Uterus (tissue), 4 donors: ENCODE results near the gene FEM1C. TPM values are rescaled to one million over a fixed set of nuclear protein-coding genes. Genes with fewer than 3 reads are reported as not detected.
"Not testable (repeated sequence)": the region's sequence is repeated elsewhere in the genome, so short reads cannot be mapped to it uniquely, and the experiment has no call there.

Source experiments
- DNase-seq, 2 donors: peaks; one replicate each; pipeline ENCODE4 v3.0.0-alpha.2; 2019 to 2020
- H3K27ac ChIP-seq, 2 donors: fragments of 200-600 bp; sonication (generic); 1 replicate in 1 of 2; 2 replicates in 1 of 2; pipeline ENCODE4 v1.5.1; 2016 to 2018
- H3K27me3 ChIP-seq, 2 donors: fragments of 200-600 bp; sonication (generic); one replicate each; pipeline ENCODE4 v1.5.1; 2018 to 2019; ENCODE audit warnings: control low read depth in 1 of 2
- H3K36me3 ChIP-seq, 2 donors: fragments of 200-600 bp; sonication (generic); one replicate each; pipeline ENCODE4 v1.5.1; 2019; ENCODE audit warnings: control low read depth in 1 of 2
- H3K4me1 ChIP-seq, 2 donors: fragments of 200-600 bp; sonication (generic); one replicate each; pipeline ENCODE4 v1.5.1; 2018 to 2019; ENCODE audit warnings: control low read depth in 1 of 2
- H3K4me3 ChIP-seq, 2 donors: fragments of 200-600 bp; sonication (generic); 1 replicate in 1 of 2; 2 replicates in 1 of 2; pipeline ENCODE4 v1.5.1; 2018 to 2019; ENCODE audit warnings: mild to moderate bottlenecking in 1 of 2
- H3K9me3 ChIP-seq, 2 donors: fragments of 200-600 bp; sonication (generic); one replicate each; pipeline ENCODE4 v1.5.1; 2019; ENCODE audit warnings: control low read depth in 1 of 2
- CTCF ChIP-seq, 4 experiments: fragments of 200-600 bp in 2 of 4; fragments of 450-650 bp in 2 of 4; sonication (generic) in 2 of 4; IDR thresholded peaks; one replicate each; pipeline ENCODE4 v1.5.1; 2016 to 2019; ENCODE audit warnings: antibody characterized with exemption in 4 of 4, mild to moderate bottlenecking in 2 of 4, moderate library complexity in 1 of 4
- POLR2A ChIP-seq, 2 donors: fragments of 450-650 bp; IDR thresholded peaks; one replicate each; pipeline ENCODE4 v1.6.1; 2016; ENCODE audit warnings: antibody characterized with exemption in 2 of 2, mild to moderate bottlenecking in 1 of 2, moderate library complexity in 1 of 2
- intact Hi-C: fragments of 100-400 bp; cut with DNase I; formaldehyde crosslinking; loops from one replicate; pipeline ENCODE4 v1.15.1; 2023; ENCODE audit warnings: low total_unique reads
- total RNA-seq, 4 donors: library from RNA; depleted of rRNA in 3 of 4; stranded (reverse); fragments of >200 nt in 3 of 4; gene quantifications; one replicate each; pipeline versions ENCODE4 v1.1.0 to v1.2.4, GENCODE V29; 2014 to 2023
- donor health status: DM: yes; HTN: yes; CAD: no.

FEM1C gene
- total RNA-seq, 4 donors from 2014 or later = 10.8 to 73.3 (median 22.4) TPM

- Histone ChIP-seq H3K27me3 (no peaks in the 10 kb centered on the region), H3K9me3 (no peaks in the 10 kb centered on the region), H3K4me1 (no peaks in the 10 kb centered on the region), H3K36me3 (no peaks in the 10 kb centered on the region), H3K27ac (no peak overlapping the region), H3K4me3 (no peak overlapping the region)
- intact Hi-C loops = no loop called here
- no peak for TF ChIP-seq CTCF (IDR thresholded peaks at IDR 0.05)
- TF ChIP-seq POLR2A (IDR thresholded peaks at IDR 0.05) = no peak
- DNase-seq = no peak
Observed at GRCh38 chr5:115480900-115481299, 63.7 kb downstream of the FEM1C start.

GRCh38 chr5:115480271-115480670, 64.3 kb downstream of the FEM1C start:
- no peaks in the 10 kb centered on the region for H3K9me3 ChIP-seq
- no peak overlapping the region for H3K27ac ChIP-seq
- no peaks in the 10 kb centered on the region for H3K27me3 ChIP-seq
- intact Hi-C loops = no loop called here
- H3K36me3 ChIP-seq = no peaks in the 10 kb centered on the region
- no peak for DNase-seq
- TF ChIP-seq POLR2A (IDR thresholded peaks at IDR 0.05) (no peak), CTCF (IDR thresholded peaks at IDR 0.05) (no peak)
- H3K4me3 ChIP-seq = no peak overlapping the region
- H3K4me1 ChIP-seq = no peaks in the 10 kb centered on the region

GRCh38 chr5:115479166-115479873, 65.3 kb downstream of the FEM1C start:
- H3K9me3 ChIP-seq, H3K36me3 ChIP-seq, intact Hi-C loops, H3K27ac ChIP-seq, DNase-seq, H3K4me3 ChIP-seq, H3K27me3 ChIP-seq, H3K4me1 ChIP-seq: not testable (repeated sequence)

- intact Hi-C loops = no loop called here
- Histone ChIP-seq H3K36me3 (no peaks in the 10 kb centered on the region), H3K4me1 (no peaks in the 10 kb centered on the region), H3K27ac (no peak overlapping the region), H3K27me3 (no peaks in the 10 kb centered on the region), H3K4me3 (no peak overlapping the region), H3K9me3 (no peaks in the 10 kb centered on the region)
- no peak for TF ChIP-seq POLR2A (IDR thresholded peaks at IDR 0.05)
- TF ChIP-seq CTCF (IDR thresholded peaks at IDR 0.05) = no peak
- DNase-seq = no peak
Observed at GRCh38 chr5:115478281-115478680, 66.3 kb downstream of the FEM1C start.

GRCh38 chr5:115477581-115477980, 67.0 kb downstream of the FEM1C start:
- H3K27me3 ChIP-seq = no peaks in the 10 kb centered on the region
- no peak for DNase-seq
- no peaks in the 10 kb centered on the region for H3K9me3 ChIP-seq
- intact Hi-C loops = no loop called here
- TF ChIP-seq CTCF (IDR thresholded peaks at IDR 0.05) = no peak
- TF ChIP-seq POLR2A (IDR thresholded peaks at IDR 0.05) = no peak
- H3K4me3 ChIP-seq = no peak overlapping the region
- H3K4me1 ChIP-seq = no peaks in the 10 kb centered on the region
- H3K27ac ChIP-seq = no peak overlapping the region
- no peaks in the 10 kb centered on the region for H3K36me3 ChIP-seq

GRCh38 chr5:115475788-115476187, 68.8 kb downstream of the FEM1C start:
- Histone ChIP-seq H3K9me3 (no peaks in the 10 kb centered on the region), H3K4me3 (no peak overlapping the region), H3K36me3 (no peaks in the 10 kb centered on the region), H3K27me3 (no peaks in the 10 kb centered on the region), H3K4me1 (no peaks in the 10 kb centered on the region), H3K27ac (no peak overlapping the region)
- no peak for DNase-seq
- intact Hi-C loops = no loop called here
- TF ChIP-seq CTCF (IDR thresholded peaks at IDR 0.05) = no peak
- no peak for TF ChIP-seq POLR2A (IDR thresholded peaks at IDR 0.05)
